ENCODE data around the gene TMEM255A. TPM values are rescaled to one million over a fixed set of nuclear protein-coding genes. Genes with fewer than 3 reads are reported as not detected.

TMEM255A gene
- polyA plus RNA-seq, 1 donor from 2014 or later = 7.5 TPM

GRCh38 chrX:120244395-120244734 is 66.9 kb downstream of the TMEM255A start:
- Histone ChIP-seq H3K9ac (ENCODE audit: low read length) (peak overlapping the region; percentile 62), H2AFZ (ENCODE audit: low read depth, low read length) (peak overlapping the region; percentile 45), H4K20me1 (ENCODE audit: insufficient read depth) (no peaks in the 10 kb centered on the region), H3K79me2 (replicated peaks; ENCODE audit: insufficient read depth, low read length) (no peaks in the 10 kb centered on the region), H3K27me3 (ENCODE audit: insufficient read depth, low read depth, low read length) (peaks cover 8% of the 10 kb centered on the region), H3K4me2 (ENCODE audit: low read length) (peak overlapping the region; percentile 55), H3K36me3 (ENCODE audit: insufficient read depth, low read length) (no peaks in the 10 kb centered on the region), H3K9me3 (ENCODE audit: low read length) (no peaks in the 10 kb centered on the region), H3K9me2 (ENCODE audit: insufficient read depth, low read length) (no peaks in the 10 kb centered on the region), H3F3A (ENCODE audit: insufficient read depth, low read length, poor library complexity, severe bottlenecking) (no peaks in the 10 kb centered on the region), H3K27ac (ENCODE audit: low read length) (peak overlapping the region; percentile 53), H3K4me3 (ENCODE audit: low read length) (peak overlapping the region; percentile 82)
- no peak for TF ChIP-seq TAF1 (IDR thresholded peaks at IDR 0.05; ENCODE audit: low read depth)
- no peak for TF ChIP-seq CTCF (IDR thresholded peaks at IDR 0.05; ENCODE audit: poor library complexity, severe bottlenecking)
- TF ChIP-seq MXI1 (conservative IDR thresholded peaks at IDR 0.05; ENCODE audit: poor library complexity, severe bottlenecking) = no peak
- no peak for TF ChIP-seq REST (IDR thresholded peaks at IDR 0.05; ENCODE audit: borderline replicate concordance)
- no peak for TF ChIP-seq SMC3 (conservative IDR thresholded peaks at IDR 0.05; ENCODE audit: poor library complexity)
- TF ChIP-seq EP300 (conservative IDR thresholded peaks at IDR 0.05; ENCODE audit: poor library complexity, severe bottlenecking) = no peak
- no peak for TF ChIP-seq POLR2AphosphoS5 (IDR thresholded peaks at IDR 0.05)
- TF ChIP-seq EZH2 (IDR thresholded peaks at IDR 0.05; ENCODE audit: borderline replicate concordance, insufficient read depth, low read length, poor library complexity, severe bottlenecking) = no peak
- TF ChIP-seq RAD21 (conservative IDR thresholded peaks at IDR 0.05) = no peak

- TF ChIP-seq RAD21 (conservative IDR thresholded peaks at IDR 0.05) = no peak
- TF ChIP-seq MXI1 (conservative IDR thresholded peaks at IDR 0.05; ENCODE audit: poor library complexity, severe bottlenecking) = no peak
- TF ChIP-seq EP300 (conservative IDR thresholded peaks at IDR 0.05; ENCODE audit: poor library complexity, severe bottlenecking) = no peak
- TF ChIP-seq SMC3 (conservative IDR thresholded peaks at IDR 0.05; ENCODE audit: poor library complexity) = no peak
- no peak for TF ChIP-seq TAF1 (IDR thresholded peaks at IDR 0.05; ENCODE audit: low read depth)
- TF ChIP-seq EZH2 (IDR thresholded peaks at IDR 0.05; ENCODE audit: borderline replicate concordance, insufficient read depth, low read length, poor library complexity, severe bottlenecking) = no peak
- Histone ChIP-seq H3K9me3 (ENCODE audit: low read length) (no peaks in the 10 kb centered on the region), H3F3A (ENCODE audit: insufficient read depth, low read length, poor library complexity, severe bottlenecking) (no peaks in the 10 kb centered on the region), H3K27me3 (ENCODE audit: insufficient read depth, low read depth, low read length) (peaks cover 4% of the 10 kb centered on the region), H3K9ac (ENCODE audit: low read length) (no peak overlapping the region), H3K4me2 (ENCODE audit: low read length) (no peak overlapping the region), H4K20me1 (ENCODE audit: insufficient read depth) (no peaks in the 10 kb centered on the region), H3K27ac (ENCODE audit: low read length) (no peak overlapping the region), H3K36me3 (ENCODE audit: insufficient read depth, low read length) (no peaks in the 10 kb centered on the region), H3K79me2 (replicated peaks; ENCODE audit: insufficient read depth, low read length) (no peaks in the 10 kb centered on the region), H3K9me2 (ENCODE audit: insufficient read depth, low read length) (no peaks in the 10 kb centered on the region), H3K4me3 (ENCODE audit: low read length) (peak overlapping the region; percentile 82), H2AFZ (ENCODE audit: low read depth, low read length) (no peak overlapping the region)
Observed at GRCh38 chrX:120242813-120243212, 68.4 kb downstream of the TMEM255A start.
